ENCODE results near the gene FAM234B.
A peak's percentile ranks its signal among the peaks of the same experiment; 100 is the strongest.

The FAM234B gene

DNA sequence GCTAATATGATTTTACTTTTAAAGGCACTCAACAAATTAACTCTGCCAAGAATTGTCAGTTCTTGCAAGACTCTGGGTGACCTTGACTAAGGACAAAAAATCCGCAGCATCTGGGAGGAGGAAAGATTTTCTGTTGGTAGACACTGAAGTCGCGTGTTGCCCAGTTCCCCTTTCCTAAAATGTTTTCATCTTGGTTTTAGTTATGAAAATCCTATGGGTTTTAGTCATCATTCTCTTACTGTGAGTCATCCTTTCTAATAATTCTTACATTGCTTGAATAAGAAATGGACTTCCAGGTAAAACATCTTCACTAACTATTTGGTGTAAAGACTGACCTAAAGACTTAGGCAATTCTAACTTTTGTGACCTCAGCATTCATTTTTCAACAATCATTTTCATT is 50.2 kb downstream of the FAM234B start:
- no peak for DNase-seq

DNA sequence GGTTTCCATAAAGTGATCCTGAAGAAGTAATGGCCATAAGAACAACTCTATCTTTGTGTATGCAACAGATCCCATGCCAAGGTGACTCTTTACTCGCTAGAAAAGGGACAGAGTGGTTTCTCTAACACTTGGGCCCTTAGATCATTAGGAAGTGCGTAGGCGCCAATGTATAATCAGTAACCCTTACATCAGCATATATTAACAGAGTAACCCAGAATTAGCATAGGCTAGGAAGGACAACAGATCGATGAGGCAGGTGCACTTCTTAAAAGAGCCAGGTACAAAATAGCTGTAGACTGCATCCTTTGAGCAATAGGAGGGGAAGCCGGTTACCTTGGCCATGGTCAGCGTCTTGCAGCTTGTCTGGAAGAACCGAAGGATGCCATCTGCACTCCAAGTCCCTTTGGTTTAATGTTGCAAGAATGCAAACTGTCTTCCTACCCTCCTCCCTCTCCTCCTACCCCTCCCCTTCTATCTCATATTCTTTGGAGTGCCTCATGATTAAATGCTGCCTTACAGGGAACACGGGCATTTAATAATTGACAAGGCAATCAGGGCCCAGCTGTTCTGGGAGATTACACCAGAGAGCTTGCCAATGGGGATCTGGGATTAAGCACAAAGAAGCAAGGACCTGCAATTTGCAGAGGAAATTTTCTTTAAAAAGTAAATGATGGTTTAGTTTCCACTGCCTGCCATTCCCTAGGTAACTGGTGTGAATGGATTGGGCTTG is 51.2 kb downstream of the FAM234B start:
- no peak for DNase-seq

DNA sequence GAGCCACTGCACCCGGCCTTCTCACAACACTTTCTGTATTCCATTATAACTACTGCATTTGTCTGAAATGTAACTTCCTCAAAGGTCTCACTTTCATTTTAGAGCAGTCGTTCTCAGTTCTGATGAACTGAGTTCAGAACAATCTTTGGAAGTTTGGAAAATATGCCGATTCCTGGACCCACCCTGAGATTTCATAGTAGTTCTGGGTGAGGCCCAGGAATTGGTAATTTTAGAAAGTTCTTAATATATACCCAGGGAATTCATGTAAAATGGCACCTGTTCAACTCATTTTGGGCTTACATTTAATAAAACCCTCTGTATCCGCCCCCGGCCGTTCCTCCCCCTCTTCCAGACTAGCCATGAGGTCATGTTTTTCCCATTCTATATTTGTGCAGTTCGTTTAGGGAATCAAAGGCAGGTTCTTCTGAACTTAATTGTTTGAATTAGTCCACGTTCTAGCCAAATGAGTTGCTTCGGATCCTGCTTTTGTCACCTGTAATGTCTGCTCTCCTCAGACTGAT is 53.4 kb downstream of the FAM234B start:
- DNase-seq: no peak

DNA sequence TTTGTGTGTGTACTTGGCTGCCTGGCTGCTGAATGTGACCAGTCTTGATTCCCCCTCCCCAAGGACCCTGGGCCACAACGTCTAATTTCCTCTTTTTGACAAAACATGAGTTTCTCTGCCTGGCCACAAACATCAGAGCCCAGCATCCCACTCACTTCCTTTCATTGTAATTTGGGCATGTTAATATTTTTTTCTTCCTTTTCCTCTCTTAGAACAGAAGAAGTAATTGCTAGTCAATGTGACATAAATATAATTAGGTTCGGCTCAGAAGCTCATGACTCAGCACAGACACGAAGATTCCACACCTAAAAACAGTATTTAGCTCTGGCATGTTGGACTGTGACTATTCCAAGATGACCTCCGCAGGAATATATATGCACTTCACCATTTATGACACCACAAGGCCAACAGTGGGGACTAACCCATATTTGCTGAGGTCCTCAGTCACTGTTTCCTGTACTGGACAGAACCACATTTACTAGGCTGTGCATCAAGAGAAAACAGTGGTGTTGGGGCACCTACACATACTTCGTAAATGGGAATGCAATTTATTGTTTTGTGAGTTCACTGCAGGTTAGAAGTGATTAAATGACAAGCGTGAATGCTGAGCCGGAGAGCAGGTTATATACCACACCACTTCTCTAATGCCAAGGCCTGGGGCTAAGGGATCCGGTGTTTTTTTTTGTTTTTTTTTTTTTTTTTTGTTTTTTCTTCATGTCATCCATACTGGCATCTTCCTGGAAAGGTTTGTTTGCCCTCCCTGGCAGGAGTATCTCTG is 55.1 kb downstream of the FAM234B start:
- DNase-seq: no peak

DNA sequence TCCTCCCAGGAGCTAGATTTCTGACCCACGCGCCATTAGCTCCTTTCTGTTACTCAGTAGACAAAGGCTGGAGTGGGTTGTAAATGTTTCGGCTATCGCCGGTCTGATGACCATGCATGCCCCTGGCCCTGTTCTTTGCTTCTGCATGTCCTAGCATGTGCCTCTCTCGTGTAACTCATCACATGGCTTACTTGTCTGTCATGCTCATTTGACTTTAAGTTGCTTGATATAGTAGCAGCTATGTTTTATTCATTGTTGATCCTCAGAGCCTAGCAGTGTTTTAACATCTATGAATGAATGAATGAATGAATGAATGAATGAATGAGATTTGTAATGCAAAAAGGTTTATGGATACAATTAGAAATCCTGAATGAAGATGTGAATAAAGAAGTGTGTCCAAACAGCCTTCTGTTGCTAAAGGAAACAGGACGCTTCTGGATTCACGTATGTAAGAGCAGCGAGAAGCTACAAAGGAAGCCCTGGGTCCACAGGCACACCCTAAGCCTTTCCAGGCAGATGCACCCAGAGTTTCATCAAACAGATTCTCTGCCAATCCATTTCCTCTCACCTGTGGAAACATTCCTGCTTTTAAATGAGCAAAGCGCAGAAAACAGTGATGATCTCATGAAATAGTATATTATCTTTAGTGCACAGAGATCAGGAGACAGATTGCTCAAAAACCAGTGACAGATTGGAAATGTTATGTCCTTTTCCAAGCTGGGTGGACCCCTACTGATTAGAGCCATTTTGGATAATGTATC is 55.8 kb downstream of the FAM234B start:
- no peak for DNase-seq

DNA sequence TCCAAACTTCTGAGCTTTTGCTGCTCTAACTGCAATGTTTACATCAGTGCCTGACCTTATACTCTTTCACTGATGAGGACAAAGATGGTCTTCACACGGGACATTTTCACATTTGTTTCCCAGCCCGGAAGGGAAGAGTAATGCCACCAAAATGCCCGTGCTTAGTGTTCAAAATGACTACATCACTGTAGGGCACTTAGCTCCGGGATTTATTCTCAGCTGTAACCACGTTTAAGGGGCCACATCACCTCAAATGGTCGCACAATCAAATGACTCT is 56.4 kb downstream of the FAM234B start:
- DNase-seq: no peak

GRCh38 chr12:13100882-13101769 is 56.9 kb downstream of the FAM234B start:
- DNase-seq: peak; percentile 86 to 91

DNA sequence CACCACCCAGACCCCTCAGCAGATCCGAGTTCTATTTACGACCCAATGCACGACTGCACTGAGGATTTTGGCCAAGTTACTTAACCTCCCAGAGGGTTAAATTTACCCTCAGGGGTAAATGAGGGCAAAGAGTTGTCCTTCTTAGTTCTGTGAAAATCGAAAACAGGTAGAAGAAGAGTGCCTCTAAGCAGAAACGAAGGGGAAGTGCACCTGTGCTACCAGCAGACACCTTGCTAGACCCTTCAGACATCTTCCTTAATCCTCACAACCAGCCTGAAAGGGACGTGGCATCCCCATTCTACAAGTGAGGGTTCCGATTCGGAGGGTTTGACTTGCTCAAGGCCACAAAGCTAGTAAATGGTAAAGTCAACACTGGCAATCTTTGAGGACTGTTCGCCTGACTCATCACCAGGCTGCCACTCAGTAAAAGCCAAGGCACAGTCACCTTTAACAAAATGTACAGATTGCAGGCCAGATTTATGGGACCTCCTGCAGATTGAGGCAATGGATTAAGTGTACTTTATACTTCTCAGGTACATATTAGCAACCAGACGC is 57.7 kb downstream of the FAM234B start:
- DNase-seq: peak in 1 of 2 experiments; percentile 40

DNA sequence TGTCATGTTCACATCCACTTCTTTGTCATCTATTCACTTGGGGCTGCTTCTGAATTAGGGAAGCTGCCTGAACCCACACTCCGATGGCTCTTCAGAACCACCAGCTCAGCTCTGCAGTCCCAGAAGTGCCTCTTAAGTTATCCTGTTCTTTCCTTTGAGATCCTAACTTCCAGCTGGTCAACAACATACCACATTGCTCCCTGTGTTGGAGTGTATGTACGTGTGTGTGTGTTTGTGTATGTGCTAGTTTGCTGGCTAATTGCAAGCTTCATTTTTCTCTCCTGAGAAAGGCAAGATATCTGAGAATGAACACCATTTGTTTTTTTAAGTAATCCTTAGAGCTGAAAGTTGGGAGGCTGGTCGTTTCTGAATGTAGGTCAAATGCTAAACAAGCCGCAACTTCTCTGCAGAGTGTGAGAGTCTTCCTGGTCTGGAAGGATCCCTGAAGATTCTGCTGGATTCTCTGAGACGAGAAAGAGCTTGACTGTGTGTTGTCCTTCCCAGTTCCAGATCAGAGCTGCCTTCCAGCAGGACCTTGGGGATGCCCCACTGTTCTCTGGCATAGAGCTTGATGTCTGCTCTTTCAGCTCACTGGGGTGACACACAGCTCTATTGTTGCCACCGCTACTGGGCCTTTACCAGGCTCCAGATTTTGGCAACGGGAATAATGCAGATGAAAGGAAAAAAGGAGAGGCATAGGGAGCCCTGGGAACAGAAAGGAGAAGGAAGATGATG is 58.4 kb downstream of the FAM234B start:
- no peak for DNase-seq

- DNase-seq: no peak
Measured at GRCh38 chr12:13103391-13104033, 59.3 kb downstream of the FAM234B start, which contains the start of gene GSG1. Gene GSG1 (minus strand): TSS chr12:13103667. CDS start chr12:13103512, 155 bp downstream.

- DNase-seq: no peak
Measured at GRCh38 chr12:13104409-13104808, 60.2 kb downstream of the FAM234B start.

GRCh38 chr12:13105781-13106180 is 61.6 kb downstream of the FAM234B start:
- no peak for DNase-seq

GRCh38 chr12:13106666-13107065 is 62.5 kb downstream of the FAM234B start:
- no peak for DNase-seq

DNA sequence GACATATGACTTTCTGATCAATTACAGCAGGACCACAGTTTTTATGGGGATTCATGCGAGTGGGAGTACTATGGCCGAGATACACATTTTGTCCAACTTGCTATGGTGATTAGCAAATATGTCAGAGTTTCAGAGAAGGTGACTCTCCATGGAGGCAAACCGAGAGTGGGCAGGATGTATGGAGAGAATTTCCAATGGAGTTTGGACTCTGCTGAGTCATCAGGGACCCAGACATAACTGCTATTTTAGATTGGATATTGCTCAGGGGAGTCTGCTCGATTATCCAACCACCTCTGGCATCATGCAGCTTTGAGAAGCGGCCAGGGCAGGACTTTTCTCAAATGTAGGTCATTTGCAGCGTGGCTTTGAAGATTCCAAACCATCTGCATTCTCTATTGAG is 68.8 kb downstream of the FAM234B start:
- DNase-seq: no peak

DNA sequence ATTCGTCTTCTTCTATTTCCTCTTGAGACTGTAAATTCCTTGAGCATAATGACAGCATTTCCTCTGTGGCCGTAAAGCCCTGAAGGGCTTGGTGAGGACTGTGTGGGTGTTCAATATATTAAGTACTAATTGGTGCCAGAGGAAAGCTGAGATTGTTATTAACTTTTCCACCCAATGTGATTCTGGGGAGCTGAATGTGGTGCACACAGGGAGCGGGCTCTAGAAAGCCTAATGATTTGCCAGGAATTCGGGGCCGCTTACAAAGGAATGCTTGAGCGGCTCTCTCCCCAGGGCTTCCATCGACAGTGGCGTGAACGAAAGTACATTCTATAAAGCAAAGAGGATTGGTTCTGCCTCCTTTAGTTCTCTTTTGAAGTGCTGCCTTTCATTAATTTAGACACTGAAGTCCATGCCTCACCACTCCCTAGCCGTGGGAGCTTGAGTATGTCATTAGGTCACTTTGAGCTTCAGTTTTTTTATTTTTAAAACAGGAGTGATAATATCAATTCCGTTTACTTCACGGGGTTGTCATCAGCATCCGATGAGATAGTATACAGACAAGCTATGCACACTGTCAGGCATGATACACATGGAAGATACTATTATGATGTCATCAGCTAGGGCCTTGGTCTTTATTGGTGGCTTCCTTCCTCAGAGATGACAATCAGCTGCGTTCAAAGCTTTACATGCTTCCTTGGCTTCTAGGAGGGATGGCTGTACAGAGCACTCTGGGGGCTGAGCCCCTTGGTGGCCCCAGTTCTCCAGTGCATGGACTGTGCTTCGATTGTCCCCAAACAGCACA is 70.3 kb downstream of the FAM234B start:
- DNase-seq: no peak

- DNase-seq: no peak
Measured at GRCh38 chr12:13116259-13116658, 72.1 kb downstream of the FAM234B start.

DNA sequence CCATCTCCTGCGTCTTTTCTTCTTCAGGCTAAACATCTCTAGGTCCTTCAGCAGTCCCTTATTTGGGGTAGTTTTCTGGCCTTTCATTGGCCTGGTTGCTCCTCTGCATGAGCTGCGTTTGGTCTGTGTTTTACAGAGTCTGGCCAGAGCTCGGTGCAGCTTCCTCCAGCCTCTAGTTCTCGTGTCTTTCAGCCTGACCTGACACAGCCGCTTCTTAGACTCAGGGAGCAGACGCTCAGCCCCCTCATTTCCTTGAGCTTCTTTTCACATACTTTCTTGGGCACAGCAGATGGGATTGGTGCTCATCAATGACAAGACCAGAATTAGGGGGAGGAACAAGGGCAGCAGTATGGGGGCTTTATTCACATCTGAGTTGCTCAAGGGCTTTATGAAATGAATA is 72.8 kb downstream of the FAM234B start:
- DNase-seq: no peak

DNA sequence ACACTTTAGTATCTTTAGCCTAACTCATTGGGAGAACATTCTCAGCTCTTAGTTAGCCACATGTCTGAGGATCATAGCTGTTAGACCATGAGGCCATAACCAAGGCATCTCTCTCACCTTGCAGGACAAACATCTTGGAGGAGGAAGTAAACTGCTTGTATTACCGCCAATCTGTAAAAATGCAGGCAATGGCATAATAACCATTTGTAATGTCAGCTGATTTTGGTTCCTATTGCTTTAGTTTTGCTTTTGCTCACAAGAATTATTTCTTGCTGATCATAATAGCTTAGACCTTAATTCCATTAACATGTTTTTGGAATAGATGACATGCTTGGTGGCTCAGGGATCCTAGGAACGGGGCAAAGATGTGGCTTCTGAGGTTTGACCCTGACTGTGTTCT is 75.6 kb downstream of the FAM234B start:
- DNase-seq: no peak

DNA sequence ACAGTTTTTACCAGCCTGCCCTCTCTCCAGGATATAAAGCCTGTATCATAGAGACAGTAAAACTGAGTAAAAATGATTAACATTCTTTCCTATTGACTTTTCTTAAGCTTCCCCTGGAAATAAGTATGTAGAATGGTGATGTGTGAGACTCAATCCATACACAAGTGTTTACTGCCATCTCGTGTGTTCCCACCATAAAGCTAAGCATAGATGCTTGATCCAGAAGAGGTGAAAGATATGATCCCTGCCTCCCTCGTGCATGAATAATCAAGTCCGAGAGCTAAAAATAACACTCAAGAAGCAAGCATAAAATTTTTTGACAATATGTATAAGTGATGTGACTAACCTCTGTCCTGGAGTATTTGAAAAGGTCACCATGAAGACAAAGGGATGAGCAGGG is 76.2 kb downstream of the FAM234B start:
- no peak for DNase-seq

DNA sequence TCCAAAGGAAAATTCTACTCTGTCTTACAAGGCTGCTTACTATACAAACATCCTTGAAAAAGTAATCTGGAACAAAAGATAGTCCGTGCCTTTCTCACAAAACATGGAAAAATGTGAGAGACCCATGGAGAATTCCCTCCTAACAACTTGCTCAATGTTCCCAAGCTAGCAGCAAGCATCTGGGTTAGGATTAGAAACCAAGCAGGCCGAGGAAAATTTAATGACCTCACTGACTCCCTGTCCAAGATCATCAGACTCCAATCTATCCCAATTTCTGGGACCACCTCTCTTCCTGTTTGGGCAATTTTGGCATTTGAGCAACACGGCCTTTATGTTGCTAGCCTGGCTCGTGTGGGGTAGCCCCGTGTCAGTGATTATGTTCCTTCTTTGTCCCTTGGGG is 77.4 kb downstream of the FAM234B start:
- no peak for DNase-seq
